ENCODE results near the gene RAD51B.

GRCh38 chr14:68158640-68159039 lies 339.1 kb downstream of the RAD51B start:
- TF ChIP-seq EZH2 (IDR thresholded peaks at IDR 0.05) (no peak), POLR2AphosphoS5 (IDR thresholded peaks at IDR 0.05; ENCODE audit: borderline replicate concordance, low read depth, low read length) (no peak)
